Caco-2 (cell line): ENCODE data around the gene PROZ. TPM values are rescaled to one million over a fixed set of nuclear protein-coding genes. Genes with fewer than 3 reads are reported as not detected.

Source experiments
- BruUV-seq: library from RNA; stranded (reverse); fragments of 400-500 nt; replicated peaks from 2 replicates; lab custom pipeline; 2021; lab: Mats Ljungman, UMichigan
- CTCF ChIA-PET: fragments of 300-600 bp; sonication (Branson Sonifier 250); formaldehyde crosslinking; loops from one replicate; lab custom pipeline; 2022; ENCODE audit warnings: antibody characterized with exemption; lab: Charles Lee
- POLR2A ChIA-PET: fragments of 300-600 bp; sonication (Branson Sonifier 250); formaldehyde crosslinking; loops from one replicate; lab custom pipeline; 2022; ENCODE audit warnings: antibody characterized with exemption; lab: Charles Lee
- DNase-seq, 2 experiments: peaks; one replicate each; pipeline versions ENCODE4 v3.0.0 to v3.0.0-alpha.2; 2020 to 2022
- H3K27me3 ChIP-seq: replicated peaks from 2 replicates; pipeline ENCODE4 v1.6.0; 2011; ENCODE audit warnings: low read length; ENCODE audit not compliant: control insufficient read depth, insufficient read depth
- H3K36me3 ChIP-seq: 2 replicates; pipeline ENCODE4 v1.5.1; 2011; ENCODE audit warnings: low read length; ENCODE audit not compliant: control insufficient read depth, insufficient read depth
- H3K4me1 ChIP-seq: fragments of 250-450 bp; sonication (Bioruptor Pico); 2 replicates; pipeline ENCODE4 v1.5.1; 2020; ENCODE audit warnings: mild to moderate bottlenecking
- H3K4me3 ChIP-seq: 2 replicates; pipeline ENCODE4 v1.5.1; 2011; ENCODE audit warnings: low read depth, mild to moderate bottlenecking, control low read depth, low read length
- H3K9me3 ChIP-seq: fragments of 250-450 bp; sonication (Bioruptor Pico); 2 replicates; pipeline ENCODE4 v1.5.1; 2020; ENCODE audit warnings: mild to moderate bottlenecking, moderate library complexity
- H3K27ac Mint-ChIP-seq: one replicate; pipeline ENCODE4 v1.8.0; 2022; ENCODE audit warnings: mixed read lengths; ENCODE audit not compliant: unreplicated experiment
- H3K27me3 Mint-ChIP-seq: one replicate; pipeline ENCODE4 v1.8.0; 2022; ENCODE audit warnings: mixed read lengths; ENCODE audit not compliant: insufficient read depth, unreplicated experiment
- H3K36me3 Mint-ChIP-seq: one replicate; pipeline ENCODE4 v1.8.0; 2022; ENCODE audit warnings: mild to moderate bottlenecking, mixed read lengths; ENCODE audit not compliant: insufficient read depth, unreplicated experiment
- H3K4me1 Mint-ChIP-seq: one replicate; pipeline ENCODE4 v1.8.0; 2022; ENCODE audit warnings: low read depth, mixed read lengths; ENCODE audit not compliant: unreplicated experiment
- H3K4me3 Mint-ChIP-seq: one replicate; pipeline ENCODE4 v1.8.0; 2022; ENCODE audit warnings: mild to moderate bottlenecking, moderate library complexity, mixed read lengths; ENCODE audit not compliant: unreplicated experiment
- H3K9me3 Mint-ChIP-seq: one replicate; pipeline ENCODE4 v1.8.0; 2022; ENCODE audit warnings: mixed read lengths; ENCODE audit not compliant: unreplicated experiment
- intact Hi-C: fragments of 100-400 bp; cut with micrococcal nuclease; formaldehyde crosslinking; loops from one replicate; pipeline ENCODE4 v1.10.0; 2022; ENCODE audit not compliant: unreplicated experiment
- total RNA-seq: library from RNA; stranded (reverse); gene quantifications from 2 replicates; pipeline ENCODE4 v1.2.3, GENCODE V29; 2022
- TF ChIP-seq, protein P1 (sequence below), 2 experiments: fragments of 200-600 bp in 1 of 2; IDR thresholded peaks; 1 replicate in 1 of 2; 2 replicates in 1 of 2; pipeline versions ENCODE4 v1.5.1 to v1.8.0; 2011 to 2022; ENCODE audit warnings: antibody characterized with exemption in 1 of 2, control low read depth in 1 of 2, inconsistent platforms in 1 of 2, low read depth in 1 of 2, low read length in 1 of 2, mild to moderate bottlenecking in 1 of 2, moderate library complexity in 1 of 2; ENCODE audit not compliant: insufficient read depth in 1 of 2, severe bottlenecking in 1 of 2, unreplicated experiment in 1 of 2

The PROZ gene
- total RNA-seq, 1 experiment from 2014 or later: not detected

DNA sequence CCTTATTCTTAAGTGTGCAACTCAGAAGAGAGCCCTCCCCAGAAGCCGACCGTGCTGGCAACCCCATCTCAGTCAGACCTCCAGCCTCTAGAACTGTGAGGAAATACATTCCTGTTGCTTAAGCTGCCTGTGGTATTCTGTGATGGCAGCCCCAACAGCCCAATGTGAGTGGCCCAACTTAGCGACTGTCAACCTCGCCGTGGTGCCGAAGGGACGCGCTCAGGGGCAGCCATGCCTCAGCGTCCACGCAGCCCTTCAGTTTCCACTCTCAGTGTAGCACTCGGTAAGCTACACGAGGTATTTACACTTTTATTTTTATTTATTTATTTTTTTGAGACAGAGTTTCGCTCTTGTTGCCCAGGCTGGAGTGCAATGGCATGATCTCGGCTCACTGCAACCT lies 18.4 kb downstream of the PROZ start:
- Mint-ChIP-seq H3K27me3 (no peaks in the 10 kb centered on the region), H3K4me3 (no peak overlapping the region), H3K9me3 (no peaks in the 10 kb centered on the region), H3K36me3 (peaks cover 74% of the 10 kb centered on the region), H3K27ac (no peak overlapping the region), H3K4me1 (no peaks in the 10 kb centered on the region)
- no peaks in the 10 kb centered on the region for H3K9me3 ChIP-seq
- no TSS peak for BruUV-seq
- TF ChIP-seq, protein P1, sequence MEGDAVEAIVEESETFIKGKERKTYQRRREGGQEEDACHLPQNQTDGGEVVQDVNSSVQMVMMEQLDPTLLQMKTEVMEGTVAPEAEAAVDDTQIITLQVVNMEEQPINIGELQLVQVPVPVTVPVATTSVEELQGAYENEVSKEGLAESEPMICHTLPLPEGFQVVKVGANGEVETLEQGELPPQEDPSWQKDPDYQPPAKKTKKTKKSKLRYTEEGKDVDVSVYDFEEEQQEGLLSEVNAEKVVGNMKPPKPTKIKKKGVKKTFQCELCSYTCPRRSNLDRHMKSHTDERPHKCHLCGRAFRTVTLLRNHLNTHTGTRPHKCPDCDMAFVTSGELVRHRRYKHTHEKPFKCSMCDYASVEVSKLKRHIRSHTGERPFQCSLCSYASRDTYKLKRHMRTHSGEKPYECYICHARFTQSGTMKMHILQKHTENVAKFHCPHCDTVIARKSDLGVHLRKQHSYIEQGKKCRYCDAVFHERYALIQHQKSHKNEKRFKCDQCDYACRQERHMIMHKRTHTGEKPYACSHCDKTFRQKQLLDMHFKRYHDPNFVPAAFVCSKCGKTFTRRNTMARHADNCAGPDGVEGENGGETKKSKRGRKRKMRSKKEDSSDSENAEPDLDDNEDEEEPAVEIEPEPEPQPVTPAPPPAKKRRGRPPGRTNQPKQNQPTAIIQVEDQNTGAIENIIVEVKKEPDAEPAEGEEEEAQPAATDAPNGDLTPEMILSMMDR (IDR thresholded peaks at IDR 0.05; ENCODE audit: insufficient read depth in 1 of 2, low read depth in 1 of 2, low read length in 1 of 2, severe bottlenecking in 1 of 2, unreplicated experiment in 1 of 2): no peak
- DNase-seq: no peak
- intact Hi-C loops: no loop called here
- no peaks in the 10 kb centered on the region for H3K4me1 ChIP-seq
- H3K27me3 ChIP-seq: no peaks in the 10 kb centered on the region
- H3K4me3 ChIP-seq: no peak overlapping the region
- ChIA-PET POLR2A (no interaction called here), CTCF (no interaction called here)
- peaks cover 10% of the 10 kb centered on the region for H3K36me3 ChIP-seq

- no TSS peak for BruUV-seq
- no peak overlapping the region for H3K4me3 ChIP-seq
- H3K9me3 Mint-ChIP-seq: no peaks in the 10 kb centered on the region
- no peak for DNase-seq
- ChIA-PET POLR2A (no interaction called here), CTCF (no interaction called here)
- H3K27ac Mint-ChIP-seq: no peak overlapping the region
- peaks cover 10% of the 10 kb centered on the region for H3K36me3 ChIP-seq
- no peaks in the 10 kb centered on the region for H3K4me1 Mint-ChIP-seq
- no peaks in the 10 kb centered on the region for H3K27me3 Mint-ChIP-seq
- no peaks in the 10 kb centered on the region for H3K9me3 ChIP-seq
- peaks cover 79% of the 10 kb centered on the region for H3K36me3 Mint-ChIP-seq
- no peaks in the 10 kb centered on the region for H3K27me3 ChIP-seq
- no peaks in the 10 kb centered on the region for H3K4me1 ChIP-seq
- intact Hi-C loops: no loop called here
- TF ChIP-seq, protein P1 (IDR thresholded peaks at IDR 0.05; ENCODE audit: insufficient read depth in 1 of 2, low read depth in 1 of 2, low read length in 1 of 2, severe bottlenecking in 1 of 2, unreplicated experiment in 1 of 2): no peak
- H3K4me3 Mint-ChIP-seq: no peak overlapping the region
Observed at GRCh38 chr13:113178070-113178895, 19.8 kb downstream of the PROZ start.

DNA sequence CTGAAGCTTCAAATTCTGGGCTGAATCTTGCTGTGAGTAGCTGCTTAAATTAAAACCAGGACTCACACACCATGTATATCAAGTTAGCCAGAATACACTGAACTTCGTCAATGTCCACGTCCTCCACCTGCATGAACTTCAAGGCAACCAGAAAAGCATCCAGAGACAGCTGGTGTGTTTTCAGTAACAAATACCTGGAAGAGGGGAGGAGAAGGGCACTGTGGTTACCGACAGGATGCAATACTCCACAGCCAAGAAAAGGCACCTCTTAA lies 20.4 kb downstream of the PROZ start:
- intact Hi-C loops: no loop called here
- POLR2A ChIA-PET: no interaction called here

More for the DNA sequence above, 20.4 kb downstream of the PROZ start:
- H3K9me3 Mint-ChIP-seq: no peaks in the 10 kb centered on the region
- Histone ChIP-seq H3K4me1 (no peaks in the 10 kb centered on the region), H3K4me3 (no peak overlapping the region), H3K27me3 (no peaks in the 10 kb centered on the region), H3K36me3 (peaks cover 10% of the 10 kb centered on the region), H3K9me3 (no peaks in the 10 kb centered on the region)
- no TSS peak for BruUV-seq
- CTCF ChIA-PET: no interaction called here
- H3K36me3 Mint-ChIP-seq: peaks cover 83% of the 10 kb centered on the region
- H3K27me3 Mint-ChIP-seq: no peaks in the 10 kb centered on the region
- H3K27ac Mint-ChIP-seq: no peak overlapping the region
- H3K4me3 Mint-ChIP-seq: no peak overlapping the region
- no peak for DNase-seq
- H3K4me1 Mint-ChIP-seq: no peaks in the 10 kb centered on the region
- TF ChIP-seq, protein P1 (IDR thresholded peaks at IDR 0.05; ENCODE audit: insufficient read depth in 1 of 2, low read depth in 1 of 2, low read length in 1 of 2, severe bottlenecking in 1 of 2, unreplicated experiment in 1 of 2): no peak
